HG03571 (cell line): Measurements from ENCODE around the gene ZP3.
"Not testable (repeated sequence)": the region's sequence is repeated elsewhere in the genome, so short reads cannot be mapped to it uniquely, and the experiment has no call there.

Experiments used
- ATAC-seq: cut with Tn5 transposase; IDR thresholded peaks from one replicate; pipeline ENCODE4 v1.9.1; 2021; ENCODE audit not compliant: unreplicated experiment

The ZP3 gene

GRCh38 chr7:76439120-76439888 is 14.6 kb downstream of the ZP3 start:
- ATAC-seq = not testable (repeated sequence)

- ATAC-seq = not testable (repeated sequence)
Measured at GRCh38 chr7:76440404-76440803, 15.7 kb downstream of the ZP3 start.

- ATAC-seq = not testable (repeated sequence)
Measured at GRCh38 chr7:76441792-76442191, 17.0 kb downstream of the ZP3 start.

GRCh38 chr7:76442664-76443446 is 18.1 kb downstream of the ZP3 start:
- ATAC-seq = not testable (repeated sequence)

- ATAC-seq = peak; percentile 44
Measured at GRCh38 chr7:76443846-76444245, 19.1 kb downstream of the ZP3 start.

- peak; percentile 82 for ATAC-seq
Measured at GRCh38 chr7:76445577-76446008, 20.8 kb downstream of the ZP3 start.

GRCh38 chr7:76457017-76457416 is 32.3 kb downstream of the ZP3 start:
- ATAC-seq = not testable (repeated sequence)

GRCh38 chr7:76458504-76458903 is 33.8 kb downstream of the ZP3 start:
- not testable (repeated sequence) for ATAC-seq

GRCh38 chr7:76460767-76461166 is 36.0 kb downstream of the ZP3 start:
- ATAC-seq = not testable (repeated sequence)

- ATAC-seq = peak; percentile 95
Measured at GRCh38 chr7:76461464-76462101, 36.8 kb downstream of the ZP3 start, which contains the start of gene DTX2. Gene DTX2 (plus strand): TSS chr7:76461709. CDS start chr7:76480510, 18,801 bp downstream.

GRCh38 chr7:76462271-76462882 is 37.6 kb downstream of the ZP3 start:
- not testable (repeated sequence) for ATAC-seq

GRCh38 chr7:76464959-76465358 is 40.2 kb downstream of the ZP3 start:
- ATAC-seq = not testable (repeated sequence)

- ATAC-seq = not testable (repeated sequence)
Measured at GRCh38 chr7:76465950-76466349, 41.2 kb downstream of the ZP3 start.

- not testable (repeated sequence) for ATAC-seq
Measured at GRCh38 chr7:76467743-76468404, 43.1 kb downstream of the ZP3 start.

GRCh38 chr7:76471556-76472221 is 46.9 kb downstream of the ZP3 start:
- not testable (repeated sequence) for ATAC-seq

GRCh38 chr7:76473097-76473496 is 48.3 kb downstream of the ZP3 start:
- not testable (repeated sequence) for ATAC-seq

- ATAC-seq = not testable (repeated sequence)
Measured at GRCh38 chr7:76476280-76476679, 51.5 kb downstream of the ZP3 start.

GRCh38 chr7:76476742-76477474 is 52.2 kb downstream of the ZP3 start:
- ATAC-seq = not testable (repeated sequence)

GRCh38 chr7:76479628-76480027 is 54.9 kb downstream of the ZP3 start:
- not testable (repeated sequence) for ATAC-seq
